Anterior cingulate cortex (tissue), 58 donors: Measurements from ENCODE around the gene SCGB1C1.

ENCODE experiments used
- DNase-seq, 58 donors: peaks; one replicate each; lab custom pipeline; 2025; lab: John Stamatoyannopoulos, UW

The SCGB1C1 gene

DNA sequence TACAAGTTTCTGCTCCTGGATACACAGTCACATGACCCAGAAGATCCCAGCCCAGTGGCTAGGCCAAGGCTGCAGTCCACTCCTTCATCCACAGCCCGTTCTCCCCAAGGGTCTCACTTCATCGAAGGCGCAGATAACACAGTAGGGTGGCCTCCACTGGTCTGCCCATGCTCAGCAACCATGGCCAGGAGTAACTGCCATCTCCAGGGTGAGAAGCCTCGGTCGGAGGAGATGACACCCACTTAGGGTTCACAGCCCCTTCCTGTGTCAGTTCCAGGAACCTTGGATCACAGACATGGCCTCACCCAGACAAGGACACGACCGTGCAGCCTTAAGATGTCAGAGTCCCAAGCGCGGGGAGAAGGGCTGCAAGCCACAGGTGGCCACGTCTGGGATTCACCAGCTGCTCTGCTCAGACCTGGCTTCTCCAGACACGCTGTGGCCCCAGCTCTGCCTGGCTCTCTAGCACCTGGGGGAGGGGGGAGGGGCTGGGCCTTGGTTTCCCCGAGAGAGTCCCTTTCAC is 11.8 kb downstream of the SCGB1C1 start:
- DNase-seq = no peak

DNA sequence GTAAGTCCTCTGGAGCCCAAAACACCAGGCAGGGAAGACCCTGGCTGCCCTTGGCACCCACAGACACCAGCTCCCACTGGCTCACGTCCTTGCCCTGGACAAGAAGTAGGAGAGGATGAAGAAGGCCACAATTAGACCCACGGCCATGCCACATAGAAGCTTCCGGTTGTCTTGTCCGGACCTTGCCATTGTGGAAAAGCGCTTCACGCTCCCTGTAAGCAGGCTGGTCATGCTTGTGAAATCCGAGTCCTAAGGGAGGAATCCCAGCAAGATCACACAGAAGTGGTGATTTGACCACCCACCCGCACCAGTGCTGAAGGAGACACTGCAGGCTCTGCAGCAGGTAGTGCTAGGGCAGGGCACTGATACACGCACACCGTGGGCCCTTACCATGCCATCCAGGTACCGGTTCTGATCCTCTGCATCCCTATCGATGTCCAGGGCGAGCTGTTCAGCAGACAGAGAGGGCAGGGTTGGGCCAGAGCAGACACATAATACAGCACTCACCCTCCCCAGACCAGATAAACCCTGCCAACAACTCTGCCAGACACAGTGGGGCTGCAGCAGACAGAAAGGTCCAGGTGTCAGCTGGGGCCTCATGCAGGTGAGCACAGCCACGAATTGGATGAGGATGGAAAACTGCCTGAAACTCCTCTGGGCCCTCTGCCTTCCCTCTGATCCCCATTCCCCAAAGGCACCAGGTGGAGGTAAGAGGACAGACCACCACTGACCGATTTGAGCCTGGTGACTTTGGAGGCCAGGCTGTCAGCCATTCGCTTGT is 12.5 kb downstream of the SCGB1C1 start:
- no peak for DNase-seq

DNA sequence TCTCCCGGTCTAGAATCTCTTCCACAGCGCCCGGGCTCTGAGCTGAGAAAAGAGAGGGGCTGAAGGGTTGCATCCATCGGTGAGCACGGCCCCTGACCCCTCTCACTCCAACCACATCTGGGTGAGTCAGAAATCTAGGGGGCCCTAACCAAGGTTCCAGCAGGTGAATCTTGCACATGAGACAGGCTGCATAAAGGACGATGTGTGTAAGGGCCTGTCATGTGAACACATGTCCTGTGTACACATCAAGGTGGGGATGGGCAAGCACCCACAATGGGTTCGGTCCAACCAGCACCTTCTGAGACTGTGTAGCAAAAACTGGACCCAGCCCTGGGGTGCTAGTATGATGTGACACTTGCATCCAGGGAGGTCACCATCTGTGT is 13.1 kb downstream of the SCGB1C1 start:
- no peak for DNase-seq

DNA sequence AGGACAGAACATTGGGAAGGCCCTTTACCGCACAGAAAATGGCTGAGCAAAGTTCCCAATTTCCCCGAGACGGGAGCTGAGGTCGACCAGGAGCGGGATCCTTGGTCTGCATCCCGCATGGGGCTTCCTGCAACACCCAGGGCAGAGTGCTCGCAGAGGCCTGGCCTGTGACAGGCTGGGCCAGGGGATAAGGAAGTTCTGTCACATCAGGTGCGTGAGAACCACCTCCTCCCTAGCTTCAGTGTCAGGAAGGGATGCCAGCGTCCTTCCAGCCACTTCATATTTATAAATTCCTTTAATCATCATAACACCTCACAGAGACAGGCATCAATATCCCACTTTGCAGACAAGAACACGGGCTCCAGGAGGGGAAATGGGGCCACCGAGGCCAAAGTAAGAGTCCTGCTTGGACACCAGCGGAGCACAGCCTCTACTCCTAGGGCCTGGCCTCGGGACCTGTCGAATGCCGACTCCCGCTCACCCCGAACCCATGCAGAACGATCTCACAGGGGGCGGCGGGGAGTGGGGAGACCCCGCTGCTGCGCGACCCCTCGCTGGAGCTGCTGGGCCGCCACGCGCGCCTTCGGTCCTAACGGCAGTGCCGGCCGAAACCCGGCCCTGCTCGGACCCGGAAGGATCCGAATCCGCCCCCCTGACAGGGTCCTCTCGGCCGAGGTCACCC is 13.8 kb downstream of the SCGB1C1 start:
- no peak for DNase-seq

DNA sequence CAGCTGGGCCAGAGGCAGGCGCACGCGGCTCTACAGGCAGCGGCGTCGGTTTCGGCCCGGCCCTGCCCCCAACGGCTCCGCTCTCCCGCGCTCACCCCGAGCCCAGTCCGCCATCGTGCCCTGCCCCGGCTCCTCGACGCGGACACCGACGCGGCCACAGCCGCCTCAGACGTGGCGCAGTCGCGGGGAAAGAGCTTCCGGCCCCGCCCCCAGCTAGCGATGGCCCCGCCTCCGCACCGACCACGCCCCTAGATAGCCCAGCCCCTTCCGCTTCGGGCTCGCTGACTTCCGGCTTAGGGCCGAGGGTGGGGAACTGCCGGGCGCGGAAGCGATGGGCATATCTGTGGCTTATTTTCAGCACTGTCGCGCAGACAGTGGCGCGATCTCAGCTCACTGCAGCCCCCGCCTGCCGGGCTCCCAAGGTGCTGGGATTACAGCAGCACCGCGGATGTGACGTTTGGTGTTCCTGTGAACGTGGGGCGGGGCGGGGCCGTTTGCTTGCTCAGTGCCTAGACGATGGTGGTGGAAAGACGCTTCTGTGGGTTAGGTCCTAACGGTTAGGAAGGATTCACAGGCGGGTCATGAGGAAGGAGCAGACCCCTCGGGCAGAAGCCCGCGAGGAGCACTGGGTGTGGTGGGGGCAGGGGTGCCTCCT is 14.5 kb downstream of the SCGB1C1 start, which contains the start of the genes BET1L and RIC8A:
BET1L (minus strand) TSS at position 192 of the 655 bp plus-strand sequence; CDS start at position 114, 78 bp downstream.
RIC8A (plus strand) TSS at position 501 of the 655 bp plus-strand sequence. CDS start 1,147 bp downstream, outside the sequence.
- DNase-seq = peak; percentile 71 to 99 (median 96)

DNA sequence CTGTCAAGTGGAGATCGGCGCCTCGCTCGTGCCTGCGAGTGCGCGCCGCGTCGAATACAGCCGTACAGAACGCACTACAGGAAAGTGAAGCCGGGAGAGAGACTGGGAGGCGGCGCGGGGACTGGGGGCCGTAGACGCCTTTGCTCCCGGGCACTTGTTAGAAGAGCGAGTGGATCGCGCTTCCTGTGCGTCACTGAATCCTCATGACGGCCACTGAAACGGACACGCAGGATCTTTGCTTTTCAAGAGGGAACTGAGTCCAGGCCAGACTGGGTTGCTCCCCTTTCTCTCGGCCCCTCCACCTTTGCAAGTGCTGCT is 14.9 kb downstream of the SCGB1C1 start:
- peak in 5 of 58 donors; percentile 54 to 74 (median 65) for DNase-seq

DNA sequence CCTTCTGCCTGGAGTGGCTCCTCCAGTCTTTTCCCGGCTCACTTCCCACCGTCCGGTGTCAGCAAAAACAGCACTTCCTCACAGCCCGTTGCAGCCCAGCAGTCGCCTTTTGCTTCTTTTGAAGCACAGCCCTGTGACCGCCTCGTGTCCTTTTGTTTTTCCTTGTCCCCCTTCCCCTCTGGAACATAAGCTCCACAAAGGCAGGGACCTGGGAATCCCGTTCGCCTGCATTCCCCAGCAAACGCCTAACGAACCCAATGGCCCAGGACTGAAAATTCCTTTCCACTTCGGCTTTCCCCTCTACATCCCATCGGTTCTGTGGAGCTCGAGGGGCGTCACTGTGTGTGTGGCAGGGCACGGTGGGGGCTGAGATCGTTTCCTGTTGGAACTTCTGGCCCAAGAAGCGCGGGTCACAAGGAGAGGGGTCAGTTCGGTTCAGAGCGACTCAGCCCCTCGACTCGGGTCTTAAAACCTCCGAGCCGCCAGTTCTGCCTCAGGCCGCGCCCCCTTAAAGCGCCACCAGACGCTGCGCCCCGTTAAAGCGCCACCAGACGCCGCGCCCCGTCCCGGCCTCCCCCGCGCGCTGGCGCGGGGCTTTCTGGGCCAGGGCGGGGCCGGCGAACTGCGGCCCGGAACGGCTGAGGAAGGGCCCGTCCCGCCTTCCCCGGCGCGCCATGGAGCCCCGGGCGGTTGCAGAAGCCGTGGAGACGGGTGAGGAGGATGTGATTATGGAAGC is 15.5 kb downstream of the SCGB1C1 start:
- peak in 54 of 58 donors; percentile 7 to 80 (median 58) for DNase-seq

DNA sequence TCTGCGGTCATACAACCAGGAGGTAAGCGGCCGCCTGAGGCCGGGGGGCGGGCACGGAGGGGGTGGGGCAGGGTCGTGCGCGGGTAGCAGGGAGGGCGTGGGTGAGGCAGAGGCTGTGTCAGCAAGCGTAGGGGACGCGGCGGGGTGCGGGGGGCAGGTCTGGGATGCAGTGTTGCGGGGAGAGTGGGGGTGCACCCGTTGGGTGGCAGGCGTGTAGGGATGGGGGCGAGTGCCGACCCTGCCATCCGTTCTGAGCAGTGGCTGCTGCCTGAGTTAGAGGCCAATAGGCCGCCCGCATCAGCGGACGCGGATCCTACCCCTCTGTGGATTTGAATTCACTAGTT is 16.0 kb downstream of the SCGB1C1 start:
- DNase-seq = peak in 2 of 58 donors; percentile 50 to 61

DNA sequence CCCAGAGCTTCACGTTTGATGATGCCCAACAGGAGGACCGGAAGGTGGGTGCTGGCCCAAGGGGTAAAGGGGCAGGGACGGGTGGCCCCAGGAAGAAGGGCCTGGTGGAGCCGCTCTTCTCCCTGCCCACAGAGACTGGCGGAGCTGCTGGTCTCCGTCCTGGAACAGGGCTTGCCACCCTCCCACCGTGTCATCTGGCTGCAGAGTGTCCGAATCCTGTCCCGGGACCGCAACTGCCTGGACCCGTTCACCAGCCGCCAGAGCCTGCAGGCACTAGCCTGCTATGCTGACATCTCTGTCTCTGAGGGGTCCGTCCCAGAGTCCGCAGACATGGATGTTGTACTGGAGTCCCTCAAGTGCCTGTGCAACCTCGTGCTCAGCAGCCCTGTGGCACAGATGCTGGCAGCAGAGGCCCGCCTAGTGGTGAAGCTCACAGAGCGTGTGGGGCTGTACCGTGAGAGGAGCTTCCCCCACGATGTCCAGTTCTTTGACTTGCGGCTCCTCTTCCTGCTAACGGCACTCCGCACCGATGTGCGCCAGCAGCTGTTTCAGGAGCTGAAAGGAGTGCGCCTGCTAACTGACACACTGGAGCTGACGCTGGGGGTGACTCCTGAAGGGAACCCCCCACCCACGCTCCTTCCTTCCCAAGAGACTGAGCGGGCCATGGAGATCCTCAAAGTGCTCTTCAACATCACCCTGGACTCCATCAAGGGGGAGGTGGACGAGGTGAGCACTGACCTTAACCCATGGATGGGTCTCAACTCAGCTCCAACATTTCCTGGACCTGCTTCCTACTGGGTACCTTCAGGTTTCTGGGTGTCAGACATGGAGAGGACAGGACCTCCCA is 16.6 kb downstream of the SCGB1C1 start:
- DNase-seq = no peak

DNA sequence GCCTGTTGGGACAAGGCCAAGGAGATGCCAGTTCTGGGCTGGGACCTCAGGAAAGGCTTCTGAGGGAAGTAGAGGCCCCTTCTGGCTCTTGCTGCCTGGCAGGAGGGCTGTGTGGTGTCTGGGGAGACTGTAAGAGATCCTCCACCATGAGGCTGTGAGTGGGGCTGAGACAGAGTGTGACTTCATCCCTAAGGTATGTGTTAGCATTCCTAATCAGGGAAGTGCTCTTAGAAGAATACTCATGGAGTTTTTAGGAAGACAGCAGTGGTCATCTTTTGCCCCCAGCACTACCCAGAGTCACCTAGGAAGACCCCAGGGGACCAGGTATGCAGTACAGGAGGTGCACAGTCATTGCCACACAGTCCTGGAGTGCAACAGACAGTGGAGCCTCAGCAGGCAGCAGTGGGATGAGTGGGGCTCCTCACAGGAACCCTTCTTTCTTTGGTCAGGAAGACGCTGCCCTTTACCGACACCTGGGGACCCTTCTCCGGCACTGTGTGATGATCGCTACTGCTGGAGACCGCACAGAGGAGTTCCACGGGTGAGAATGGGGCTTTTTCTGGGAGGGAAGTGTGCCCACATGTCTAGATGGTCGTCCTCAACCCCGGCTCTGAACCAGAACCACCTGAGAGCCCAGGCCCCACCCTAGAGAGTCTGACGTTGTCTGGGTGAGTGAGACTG is 17.4 kb downstream of the SCGB1C1 start:
- DNase-seq = no peak

DNA sequence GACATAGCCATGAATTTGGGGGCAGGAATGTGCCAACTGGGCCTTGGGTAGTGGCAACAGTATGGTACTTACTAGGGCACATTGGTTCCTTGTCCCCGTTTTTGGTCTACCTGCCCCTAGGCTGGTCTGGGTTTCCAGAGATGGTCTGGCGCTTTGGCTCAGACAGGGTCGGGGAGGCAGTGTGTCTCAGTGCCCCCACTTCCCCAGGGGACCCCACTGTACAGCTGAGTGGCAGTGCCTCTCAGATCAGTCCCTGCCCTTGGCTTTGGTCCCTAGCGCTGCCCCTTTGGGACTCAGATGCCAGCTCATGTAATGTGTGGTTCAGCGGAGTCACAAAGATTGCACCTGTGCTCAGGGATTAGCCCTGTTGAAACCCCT is 17.9 kb downstream of the SCGB1C1 start:
- DNase-seq = no peak

DNA sequence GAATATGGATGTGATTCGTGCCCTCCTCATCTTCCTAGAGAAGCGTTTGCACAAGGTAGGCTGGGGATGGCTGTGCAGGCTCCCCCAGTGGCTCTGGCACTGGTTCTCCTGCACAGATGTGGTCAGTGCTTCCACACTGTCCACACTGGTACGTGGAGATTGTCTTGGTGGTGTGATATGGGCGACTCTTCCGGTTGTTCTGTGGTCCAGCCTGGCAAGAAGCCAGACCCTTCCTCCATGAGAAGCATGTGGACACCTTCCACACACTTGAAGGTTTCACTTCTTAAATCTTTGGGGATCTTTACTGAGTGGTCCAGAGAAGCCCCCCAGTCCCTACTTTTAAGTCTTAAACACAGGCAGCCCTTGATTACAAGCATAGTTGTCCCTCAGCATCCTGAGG is 18.4 kb downstream of the SCGB1C1 start:
- DNase-seq = no peak

DNA sequence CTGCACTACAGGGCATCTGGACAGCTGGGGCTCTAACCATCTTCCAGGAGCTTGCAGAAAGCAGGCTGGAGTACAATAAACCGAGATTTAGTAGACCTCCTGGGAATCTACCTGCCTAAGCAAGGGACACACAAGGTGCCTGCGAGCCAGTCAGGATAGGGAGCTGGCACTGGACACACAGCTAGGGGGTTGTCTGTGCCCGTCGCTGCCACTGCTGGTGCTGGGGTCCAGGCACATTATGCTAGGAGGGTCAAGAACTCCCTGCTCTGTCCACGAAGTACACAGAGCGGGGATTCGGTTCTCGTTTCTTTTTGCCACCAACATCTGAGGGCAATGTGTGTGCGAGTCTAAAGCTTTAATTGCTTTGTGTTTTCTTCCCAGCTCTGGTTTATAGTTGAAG is 18.9 kb downstream of the SCGB1C1 start:
- no peak for DNase-seq

DNA sequence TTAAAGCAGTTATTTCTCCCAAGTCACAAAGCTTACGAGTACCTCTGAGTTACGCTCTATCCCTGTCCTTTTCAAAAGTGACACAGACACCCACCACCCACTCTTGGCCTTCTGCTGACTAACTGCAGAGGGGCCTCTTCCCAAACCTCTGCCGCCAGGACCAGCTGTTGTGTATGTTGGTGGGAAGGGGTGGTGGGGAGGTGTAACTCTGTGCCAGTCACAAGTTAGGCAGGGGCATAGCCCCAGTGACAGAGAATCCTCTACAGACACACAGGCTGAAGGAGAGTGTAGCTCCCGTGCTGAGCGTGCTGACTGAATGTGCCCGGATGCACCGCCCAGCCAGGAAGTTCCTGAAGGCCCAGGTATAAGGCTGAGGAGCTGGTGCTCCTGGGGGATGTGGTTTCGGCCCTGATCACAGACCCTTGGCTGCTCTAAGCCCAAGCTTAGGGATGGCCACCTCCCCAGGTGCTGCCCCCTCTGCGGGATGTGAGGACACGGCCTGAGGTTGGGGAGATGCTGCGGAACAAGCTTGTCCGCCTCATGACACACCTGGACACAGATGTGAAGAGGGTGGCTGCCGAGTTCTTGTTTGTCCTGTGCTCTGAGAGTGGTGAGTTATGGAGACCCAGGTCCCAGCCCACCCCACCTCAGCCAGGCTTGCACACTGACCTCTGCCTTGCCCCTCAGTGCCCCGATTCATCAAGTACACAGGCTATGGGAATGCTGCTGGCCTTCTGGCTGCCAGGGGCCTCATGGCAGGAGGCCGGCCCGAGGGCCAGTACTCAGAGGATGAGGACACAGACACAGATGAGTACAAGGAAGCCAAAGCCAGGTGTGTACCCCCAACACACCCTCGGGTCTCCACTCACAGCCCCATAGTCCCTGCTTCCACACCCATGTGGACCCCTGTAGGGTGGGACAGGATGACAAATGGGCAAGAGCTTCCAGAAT is 19.5 kb downstream of the SCGB1C1 start:
- DNase-seq = no peak

DNA sequence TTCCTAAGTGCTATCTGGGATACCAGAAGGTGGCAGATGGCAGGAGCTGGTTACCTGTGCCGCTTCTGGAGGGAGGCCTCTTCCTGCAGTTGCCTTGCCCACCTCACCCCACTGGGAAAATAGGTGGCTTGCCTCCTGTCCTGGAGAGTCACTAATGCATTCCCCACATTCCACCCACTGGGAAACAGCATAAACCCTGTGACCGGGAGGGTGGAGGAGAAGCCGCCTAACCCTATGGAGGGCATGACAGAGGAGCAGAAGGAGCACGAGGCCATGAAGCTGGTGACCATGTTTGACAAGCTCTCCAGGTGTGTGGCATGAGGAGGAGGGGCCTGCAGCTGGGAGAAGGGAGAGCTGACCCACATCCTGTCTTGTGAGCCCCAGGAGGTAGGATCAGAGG is 20.2 kb downstream of the SCGB1C1 start:
- no peak for DNase-seq

DNA sequence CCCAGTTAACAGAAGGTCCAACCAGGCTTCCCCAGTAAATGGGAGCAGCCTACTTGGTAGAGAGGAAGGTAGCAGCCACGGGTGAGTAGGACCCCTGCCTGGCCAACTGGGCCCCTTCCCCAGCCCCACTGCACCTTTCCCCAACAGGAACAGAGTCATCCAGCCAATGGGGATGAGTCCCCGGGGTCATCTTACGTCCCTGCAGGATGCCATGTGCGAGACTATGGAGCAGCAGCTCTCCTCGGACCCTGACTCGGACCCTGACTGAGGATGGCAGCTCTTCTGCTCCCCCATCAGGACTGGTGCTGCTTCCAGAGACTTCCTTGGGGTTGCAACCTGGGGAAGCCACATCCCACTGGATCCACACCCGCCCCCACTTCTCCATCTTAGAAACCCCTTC is 21.2 kb downstream of the SCGB1C1 start:
- no peak for DNase-seq

DNA sequence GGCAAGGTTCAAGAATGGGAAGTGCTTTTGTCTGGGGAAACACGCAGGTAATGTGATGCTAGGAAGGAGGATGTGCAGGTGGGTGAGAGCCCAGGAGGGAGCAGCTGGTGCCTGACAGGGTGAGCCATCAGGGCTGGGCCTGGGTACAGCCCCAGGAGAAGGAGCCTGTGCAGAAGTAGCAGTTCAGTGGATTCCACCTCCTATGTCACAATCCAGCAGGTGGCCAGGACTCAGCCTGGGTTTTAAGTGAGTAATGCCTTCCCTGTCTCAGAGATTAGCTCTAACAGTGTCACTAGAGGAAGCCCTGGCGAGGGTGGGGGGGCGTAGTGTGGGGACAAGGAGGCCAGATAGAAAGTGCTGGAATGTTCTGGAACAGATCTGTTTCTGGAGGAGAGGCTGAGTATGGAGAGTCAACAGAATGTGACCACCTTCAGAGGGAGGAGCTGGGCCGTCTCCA is 22.7 kb downstream of the SCGB1C1 start:
- peak in 1 of 58 donors; percentile 8 for DNase-seq
